Transverse colon (tissue), 4 donors: Measurements from ENCODE around the gene PCLO. TPM values are rescaled to one million over a fixed set of nuclear protein-coding genes. Genes with fewer than 3 reads are reported as not detected.

Experiments used
- DNase-seq: peaks from one replicate; pipeline ENCODE4 v3.0.0-alpha.2; 2019
- H3K27ac ChIP-seq, 4 donors: fragments of 200-600 bp; sonication (generic); 2 replicates each; pipeline ENCODE4 v1.5.1; 2016 to 2018; ENCODE audit warnings: inconsistent platforms in 4 of 4
- H3K27me3 ChIP-seq: fragments of 200-600 bp; sonication (generic); 2 replicates; pipeline ENCODE4 v1.5.1; 2017; ENCODE audit warnings: inconsistent platforms
- H3K36me3 ChIP-seq, 4 donors: fragments of 200-600 bp; sonication (generic); 2 replicates each; pipeline ENCODE4 v1.5.1; 2017 to 2019; ENCODE audit warnings: inconsistent platforms in 4 of 4
- H3K4me1 ChIP-seq, 4 donors: fragments of 200-600 bp; sonication (generic); 2 replicates each; pipeline ENCODE4 v1.5.1; 2017 to 2020; ENCODE audit warnings: inconsistent platforms in 4 of 4
- H3K4me3 ChIP-seq, 4 donors: fragments of 200-600 bp; sonication (generic); 1 replicate in 1 of 4; 2 replicates in 3 of 4; pipeline versions ENCODE4 v1.5.1 to v1.6.1; 2017 to 2019; ENCODE audit warnings: inconsistent platforms in 4 of 4
- H3K9me3 ChIP-seq, 2 donors: fragments of 200-600 bp; sonication (generic); 2 replicates each; pipeline ENCODE4 v1.5.1; 2017 to 2019; ENCODE audit warnings: inconsistent platforms in 2 of 2
- EP300 ChIP-seq: sonication (generic); formaldehyde crosslinking; IDR thresholded peaks from one replicate; pipeline ENCODE4 v1.6.1; 2017; ENCODE audit warnings: antibody characterized with exemption, low read depth
- POLR2A ChIP-seq: fragments of 450-650 bp; IDR thresholded peaks from one replicate; pipeline ENCODE4 v1.6.1; 2016; ENCODE audit warnings: antibody characterized with exemption, mild to moderate bottlenecking, moderate library complexity
- POLR2AphosphoS5 ChIP-seq, 3 donors: sonication (generic); formaldehyde crosslinking; IDR thresholded peaks; one replicate each; pipeline ENCODE4 v1.6.1; 2016; ENCODE audit warnings: antibody characterized with exemption in 3 of 3
- WGBS, 2 donors: methylation state at CpG; one replicate each; pipeline ENCODE4 v1.1.5; 2018; ENCODE audit warnings: low coverage in 1 of 2; 5-methylcytosine and 5-hydroxymethylcytosine counted together
- in situ Hi-C, 4 donors: fragments of 200-750 bp; cut with MboI; loops; one replicate each; pipeline versions ENCODE4 v1.15.0 to v1.15.1; 2017; ENCODE audit warnings: low sequenced_read_pairs in 3 of 4, low pct_ligation_motif_present in 1 of 4, low pct_unique_long_range_greater_than_20kb in 1 of 4
- intact Hi-C: fragments of 100-400 bp; cut with DNase I; formaldehyde crosslinking; loops from one replicate; pipeline ENCODE4 v1.15.1; 2023; ENCODE audit warnings: low total_unique reads
- total RNA-seq, 4 donors: library from RNA; depleted of rRNA; stranded (reverse); fragments of >200 nt; gene quantifications; one replicate each; pipeline ENCODE4 v1.1.0, GENCODE V29; 2016
- TF ChIP-seq, protein P1 (sequence below), 5 experiments: fragments of 200-600 bp in 3 of 5; fragments of 450-650 bp in 2 of 5; sonication (generic) in 3 of 5; IDR thresholded peaks; 1 replicate in 2 of 5; 2 replicates in 3 of 5; pipeline ENCODE4 v1.5.1; 2016 to 2017; ENCODE audit warnings: antibody characterized with exemption in 5 of 5, inconsistent platforms in 3 of 5, mild to moderate bottlenecking in 2 of 5, moderate library complexity in 1 of 5

The PCLO gene
- total RNA-seq, 4 donors from 2014 or later = 9.8 to 39.8 (median 16.2) TPM

DNA sequence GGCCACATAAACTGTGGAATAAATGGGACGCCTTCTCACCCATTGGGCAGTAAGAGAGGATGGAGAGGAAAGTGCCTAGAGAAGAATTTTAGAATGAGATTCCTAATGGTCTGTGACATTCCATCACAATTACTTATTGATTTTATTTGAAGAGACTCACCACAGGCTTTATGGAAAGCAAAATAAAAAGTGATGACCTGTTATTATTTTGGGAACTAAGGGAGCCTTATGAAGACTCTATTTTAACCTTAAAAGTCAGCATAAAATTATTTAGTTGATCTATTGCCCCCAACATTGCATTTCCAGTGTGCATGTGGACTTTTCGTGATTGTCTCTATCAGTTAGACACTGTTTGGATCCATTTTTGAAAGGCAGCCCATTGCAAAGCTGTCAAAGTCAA lies 107.5 kb downstream of the PCLO start:
- WGBS, 2 donors = 86 to 100% methylated on average over 1 to 2 of the region's 2 CpGs
- Histone ChIP-seq H3K36me3 (no peaks in the 10 kb centered on the region), H3K27me3 (no peaks in the 10 kb centered on the region), H3K4me3 (no peak overlapping the region), H3K4me1 (no peaks in the 10 kb centered on the region), H3K9me3 (no peaks in the 10 kb centered on the region), H3K27ac (no peak overlapping the region)
- intact Hi-C loops = no loop called here
- in situ Hi-C loops = no loop called here
- DNase-seq = no peak
- TF ChIP-seq POLR2AphosphoS5 (IDR thresholded peaks at IDR 0.05) (no peak), EP300 (no peak), POLR2A (no peak)
- TF ChIP-seq, protein P1, sequence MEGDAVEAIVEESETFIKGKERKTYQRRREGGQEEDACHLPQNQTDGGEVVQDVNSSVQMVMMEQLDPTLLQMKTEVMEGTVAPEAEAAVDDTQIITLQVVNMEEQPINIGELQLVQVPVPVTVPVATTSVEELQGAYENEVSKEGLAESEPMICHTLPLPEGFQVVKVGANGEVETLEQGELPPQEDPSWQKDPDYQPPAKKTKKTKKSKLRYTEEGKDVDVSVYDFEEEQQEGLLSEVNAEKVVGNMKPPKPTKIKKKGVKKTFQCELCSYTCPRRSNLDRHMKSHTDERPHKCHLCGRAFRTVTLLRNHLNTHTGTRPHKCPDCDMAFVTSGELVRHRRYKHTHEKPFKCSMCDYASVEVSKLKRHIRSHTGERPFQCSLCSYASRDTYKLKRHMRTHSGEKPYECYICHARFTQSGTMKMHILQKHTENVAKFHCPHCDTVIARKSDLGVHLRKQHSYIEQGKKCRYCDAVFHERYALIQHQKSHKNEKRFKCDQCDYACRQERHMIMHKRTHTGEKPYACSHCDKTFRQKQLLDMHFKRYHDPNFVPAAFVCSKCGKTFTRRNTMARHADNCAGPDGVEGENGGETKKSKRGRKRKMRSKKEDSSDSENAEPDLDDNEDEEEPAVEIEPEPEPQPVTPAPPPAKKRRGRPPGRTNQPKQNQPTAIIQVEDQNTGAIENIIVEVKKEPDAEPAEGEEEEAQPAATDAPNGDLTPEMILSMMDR (IDR thresholded peaks at IDR 0.05) = no peak

DNA sequence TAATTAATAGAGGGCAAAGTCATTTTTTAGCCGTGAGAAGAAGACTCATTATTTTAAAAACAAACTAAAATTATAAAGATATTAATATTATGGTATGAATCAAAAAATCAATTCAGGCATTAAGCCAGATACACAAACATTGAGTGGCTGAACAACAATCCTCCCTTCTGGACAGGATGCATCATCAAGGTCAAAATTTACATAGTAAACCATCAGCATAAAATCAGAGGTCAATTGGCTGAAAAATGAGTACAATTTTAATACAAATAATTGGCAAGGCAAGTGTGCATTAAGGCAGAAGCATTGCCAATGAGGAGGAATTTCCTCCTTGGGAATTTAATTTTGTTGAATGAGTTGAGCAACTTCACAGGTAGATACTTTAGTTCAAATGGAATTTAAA lies 108.2 kb downstream of the PCLO start:
- no peaks in the 10 kb centered on the region for H3K36me3 ChIP-seq
- TF ChIP-seq EP300 (no peak), POLR2AphosphoS5 (IDR thresholded peaks at IDR 0.05) (no peak), POLR2A (no peak)
- TF ChIP-seq, protein P1 (IDR thresholded peaks at IDR 0.05) = no peak
- no peak for DNase-seq
- in situ Hi-C loops (no loop called here), intact Hi-C loops (no loop called here)
- H3K27me3 ChIP-seq = no peaks in the 10 kb centered on the region
- WGBS, 2 donors = 93 to 98% methylated on average over 1 of the region's 1 CpG
- H3K27ac ChIP-seq = no peak overlapping the region
- H3K9me3 ChIP-seq = no peaks in the 10 kb centered on the region
- no peak overlapping the region for H3K4me3 ChIP-seq
- no peaks in the 10 kb centered on the region for H3K4me1 ChIP-seq

- no peaks in the 10 kb centered on the region for H3K9me3 ChIP-seq
- H3K27ac ChIP-seq = no peak overlapping the region
- in situ Hi-C loops = no loop called here
- H3K4me1 ChIP-seq = no peaks in the 10 kb centered on the region
- no peaks in the 10 kb centered on the region for H3K27me3 ChIP-seq
- no peaks in the 10 kb centered on the region for H3K36me3 ChIP-seq
- no peak overlapping the region for H3K4me3 ChIP-seq
- no peak for TF ChIP-seq POLR2AphosphoS5 (IDR thresholded peaks at IDR 0.05)
- TF ChIP-seq, protein P1 (IDR thresholded peaks at IDR 0.05) = no peak
- no peak for TF ChIP-seq POLR2A
- no peak for TF ChIP-seq EP300
- DNase-seq = no peak
- intact Hi-C loops = no loop called here
Measured at GRCh38 chr7:83053965-83054364, 108.7 kb downstream of the PCLO start.

- intact Hi-C loops = no loop called here
- H3K27ac ChIP-seq = no peak overlapping the region
- H3K9me3 ChIP-seq = no peaks in the 10 kb centered on the region
- in situ Hi-C loops = no loop called here
- TF ChIP-seq, protein P1 (IDR thresholded peaks at IDR 0.05) = no peak
- no peak for TF ChIP-seq POLR2AphosphoS5 (IDR thresholded peaks at IDR 0.05)
- no peak for TF ChIP-seq POLR2A
- TF ChIP-seq EP300 = no peak
- no peak overlapping the region for H3K4me3 ChIP-seq
- no peaks in the 10 kb centered on the region for H3K36me3 ChIP-seq
- no peak for DNase-seq
- no peaks in the 10 kb centered on the region for H3K27me3 ChIP-seq
- H3K4me1 ChIP-seq = no peaks in the 10 kb centered on the region
- WGBS, 2 donors = 72 to 80% methylated on average over 3 of the region's 3 CpGs
Measured at GRCh38 chr7:83040484-83040883, 122.2 kb downstream of the PCLO start.
